MCF 10A (cell line): ENCODE results near the gene PNPLA7. TPM values are rescaled to one million over a fixed set of nuclear protein-coding genes. Genes with fewer than 3 reads are reported as not detected.

ENCODE experiments used
- BruUV-seq: library from RNA; stranded (reverse); fragments of 400-500 nt; replicated peaks from 2 replicates; lab custom pipeline; 2021; lab: Mats Ljungman, UMichigan
- CTCF ChIA-PET: fragments of 300-600 bp; sonication (Branson Sonifier 250); formaldehyde crosslinking; extraction: SDS; loops from one replicate; lab custom pipeline; 2021; ENCODE audit warnings: antibody characterized with exemption, inconsistent platforms; lab: Yijun Ruan, JAX
- POLR2A ChIA-PET: fragments of 300-600, 350-650 bp; sonication (Branson Sonifier 250); formaldehyde crosslinking; extraction: SDS; loops from one replicate; lab custom pipeline; 2020; ENCODE audit warnings: antibody characterized with exemption, inconsistent platforms; lab: Yijun Ruan, JAX
- DNase-seq: peaks from one replicate; pipeline ENCODE4 v3.0.0-alpha.2; 2018; ENCODE audit not compliant: unreplicated experiment
- H3K27ac Mint-ChIP-seq: one replicate; pipeline ENCODE4 v1.8.0; 2022; ENCODE audit warnings: mild to moderate bottlenecking, low read depth, mixed read lengths; ENCODE audit not compliant: unreplicated experiment
- H3K27me3 Mint-ChIP-seq: one replicate; pipeline ENCODE4 v1.8.0; 2022; ENCODE audit warnings: mixed read lengths; ENCODE audit not compliant: insufficient read depth, unreplicated experiment
- H3K36me3 Mint-ChIP-seq: one replicate; pipeline ENCODE4 v1.8.0; 2022; ENCODE audit warnings: mild to moderate bottlenecking, moderate library complexity, mixed read lengths; ENCODE audit not compliant: insufficient read depth, unreplicated experiment
- H3K4me1 Mint-ChIP-seq: one replicate; pipeline ENCODE4 v1.8.0; 2022; ENCODE audit warnings: mixed read lengths; ENCODE audit not compliant: insufficient read depth, unreplicated experiment
- H3K4me3 Mint-ChIP-seq: one replicate; pipeline ENCODE4 v1.8.0; 2022; ENCODE audit warnings: mild to moderate bottlenecking, moderate library complexity, mixed read lengths; ENCODE audit not compliant: unreplicated experiment
- H3K9me3 Mint-ChIP-seq: one replicate; pipeline ENCODE4 v1.8.0; 2022; ENCODE audit warnings: mixed read lengths; ENCODE audit not compliant: unreplicated experiment
- CTCF ChIP-seq: fragments of 200-600 bp; IDR thresholded peaks from one replicate; pipeline ENCODE4 v1.8.0; 2022; ENCODE audit warnings: antibody characterized with exemption, mild to moderate bottlenecking; ENCODE audit not compliant: unreplicated experiment
- intact Hi-C: fragments of 100-400 bp; cut with micrococcal nuclease; formaldehyde crosslinking; loops from 2 replicates; pipeline ENCODE4 v1.14.1; 2022
- total RNA-seq: library from RNA; stranded (reverse); gene quantifications from 2 replicates; pipeline ENCODE4 v1.2.3, GENCODE V29; 2022

The PNPLA7 gene
- total RNA-seq, 1 experiment from 2014 or later = 0.86 TPM

GRCh38 chr9:137509198-137509597 lies 41.0 kb downstream of the PNPLA7 start:
- Mint-ChIP-seq H3K27me3 (no peaks in the 10 kb centered on the region), H3K4me3 (no peak overlapping the region), H3K27ac (no peak overlapping the region), H3K9me3 (no peaks in the 10 kb centered on the region), H3K36me3 (no peaks in the 10 kb centered on the region), H3K4me1 (no peaks in the 10 kb centered on the region)
- ChIA-PET POLR2A (interaction anchor here (0.6 kb wide), 1 partner anchor 91 kb away, joined by 3 read pairs; no protein-coding TSS in a partner anchor), CTCF (interaction anchor here (0.5 to 1.2 kb wide), 5 partner anchors 26 to 843 kb away, joined by 3 to 4 read pairs (median 3); no protein-coding TSS in a partner anchor)
- intact Hi-C loops = no loop called here
- BruUV-seq = no TSS peak
- DNase-seq = no peak
- no peak for TF ChIP-seq CTCF

GRCh38 chr9:137506702-137507171 lies 43.5 kb downstream of the PNPLA7 start:
- no peak for TF ChIP-seq CTCF
- Mint-ChIP-seq H3K9me3 (peaks cover 8% of the 10 kb centered on the region), H3K27me3 (peaks cover 25% of the 10 kb centered on the region), H3K4me3 (no peak overlapping the region), H3K36me3 (peaks cover 14% of the 10 kb centered on the region), H3K4me1 (no peaks in the 10 kb centered on the region), H3K27ac (no peak overlapping the region)
- ChIA-PET POLR2A (no interaction called here), CTCF (interaction anchor here (0.7 to 1.2 kb wide), 3 partner anchors 18 to 177 kb away, joined by 3 to 5 read pairs (median 3); no protein-coding TSS in a partner anchor)
- no peak for DNase-seq
- intact Hi-C loops = no loop called here
- no TSS peak for BruUV-seq

- TF ChIP-seq CTCF = no peak
- intact Hi-C loops = no loop called here
- peak; percentile 25 for DNase-seq
- no TSS peak for BruUV-seq
- H3K27ac Mint-ChIP-seq = no peak overlapping the region
- H3K4me1 Mint-ChIP-seq = no peaks in the 10 kb centered on the region
- ChIA-PET CTCF (interaction anchor here (0.7 to 1.7 kb wide), 3 partner anchors 19 to 114 kb away, joined by 3 to 6 read pairs (median 5); no protein-coding TSS in a partner anchor), POLR2A (no interaction called here)
- H3K9me3 Mint-ChIP-seq = peaks cover 8% of the 10 kb centered on the region
- peaks cover 29% of the 10 kb centered on the region for H3K27me3 Mint-ChIP-seq
- no peak overlapping the region for H3K4me3 Mint-ChIP-seq
- H3K36me3 Mint-ChIP-seq = peaks cover 17% of the 10 kb centered on the region
These were observed 43.9 kb downstream of the PNPLA7 start for GRCh38 chr9:137506274-137506673.

- peaks cover 8% of the 10 kb centered on the region for H3K9me3 Mint-ChIP-seq
- H3K4me3 Mint-ChIP-seq = no peak overlapping the region
- no TSS peak for BruUV-seq
- no peak overlapping the region for H3K27ac Mint-ChIP-seq
- H3K27me3 Mint-ChIP-seq = peaks cover 30% of the 10 kb centered on the region
- DNase-seq = no peak
- ChIA-PET POLR2A (no interaction called here), CTCF (interaction anchor here (0.6 to 1.7 kb wide), 5 partner anchors 30 to 257 kb away, joined by 3 to 6 read pairs (median 3); no protein-coding TSS in a partner anchor)
- no peak for TF ChIP-seq CTCF
- intact Hi-C loops = no loop called here
- H3K36me3 Mint-ChIP-seq = peaks cover 17% of the 10 kb centered on the region
- no peaks in the 10 kb centered on the region for H3K4me1 Mint-ChIP-seq
These were observed 44.6 kb downstream of the PNPLA7 start for GRCh38 chr9:137505421-137506140.
